Kasumi-1 (cell line): ENCODE results near the gene DDA1.
"Not testable (repeated sequence)": the region's sequence is repeated elsewhere in the genome, so short reads cannot be mapped to it uniquely, and the experiment has no call there.

ENCODE experiments used
- DNase-seq, 2 experiments: peaks; one replicate each; lab custom pipeline; 2025; lab: John Stamatoyannopoulos, UW

Gene DDA1

GRCh38 chr19:17309198-17309964 is at the start of gene DDA1:
Gene DDA1, plus strand, starts transcription at chr19:17309563. Its CDS starts 92 bp downstream, at chr19:17309655.
- DNase-seq: peak; percentile 99

GRCh38 chr19:17259934-17260333 is 49.4 kb upstream of the DDA1 start:
- no peak for DNase-seq

GRCh38 chr19:17260842-17261325 is 48.5 kb upstream of the DDA1 start:
- DNase-seq: peak; percentile 86 to 94

- DNase-seq: no peak
These were observed 46.8 kb upstream of the DDA1 start for GRCh38 chr19:17262557-17262956.

GRCh38 chr19:17263712-17264640 is 45.4 kb upstream of the DDA1 start:
- DNase-seq: no peak

GRCh38 chr19:17264641-17264979 is 44.8 kb upstream of the DDA1 start, which contains the start of gene USHBP1:
Gene USHBP1, minus strand, starts transcription at chr19:17264745. Its CDS starts 446 bp downstream, at chr19:17264299.
- DNase-seq: no peak

- DNase-seq: no peak
These were observed 43.3 kb upstream of the DDA1 start for GRCh38 chr19:17266026-17266425.

GRCh38 chr19:17266589-17266974 is 42.8 kb upstream of the DDA1 start:
- no peak for DNase-seq

GRCh38 chr19:17266975-17267788 is 42.2 kb upstream of the DDA1 start, which contains the start of gene BABAM1:
Gene BABAM1, plus strand, starts transcription at chr19:17267443. Its CDS starts 1,364 bp downstream, at chr19:17268807.
- DNase-seq: peak; percentile 100

- no peak for DNase-seq
These were observed 40.6 kb upstream of the DDA1 start for GRCh38 chr19:17268754-17269153.

- DNase-seq: not testable (repeated sequence)
These were observed 34.5 kb upstream of the DDA1 start for GRCh38 chr19:17274892-17275291.

GRCh38 chr19:17275441-17276175 is 33.8 kb upstream of the DDA1 start:
- no peak for DNase-seq

GRCh38 chr19:17279436-17279835 is 29.9 kb upstream of the DDA1 start:
- DNase-seq: no peak

GRCh38 chr19:17281391-17282304 is 27.7 kb upstream of the DDA1 start, which contains the start of gene ANKLE1:
Gene ANKLE1, plus strand, starts transcription at chr19:17281901. Its CDS starts 20 bp downstream, at chr19:17281921.
- DNase-seq: peak; percentile 81 to 82

GRCh38 chr19:17282488-17283125 is 26.8 kb upstream of the DDA1 start:
- DNase-seq: peak; percentile 72 to 79

GRCh38 chr19:17283504-17283996 is 25.8 kb upstream of the DDA1 start:
- no peak for DNase-seq

GRCh38 chr19:17285415-17286135 is 23.8 kb upstream of the DDA1 start:
- DNase-seq: no peak

GRCh38 chr19:17286263-17286662 is 23.1 kb upstream of the DDA1 start:
- DNase-seq: no peak
